GM19452 (cell line): ENCODE data around the gene ARHGAP40.

Source experiments
- ATAC-seq: cut with Tn5 transposase; IDR thresholded peaks from one replicate; pipeline ENCODE4 v1.9.1; 2021; ENCODE audit not compliant: unreplicated experiment

Gene ARHGAP40

GRCh38 chr20:38601216-38602184, at the start of gene ARHGAP40:
TSS of gene ARHGAP40 (plus strand) at chr20:38601809.
- ATAC-seq: no peak

- no peak for ATAC-seq
Measured at GRCh38 chr20:38554986-38555385, 46.6 kb upstream of the ARHGAP40 start.

- no peak for ATAC-seq
Measured at GRCh38 chr20:38555395-38555794, 46.2 kb upstream of the ARHGAP40 start.

- no peak for ATAC-seq
Measured at GRCh38 chr20:38557174-38557573, 44.4 kb upstream of the ARHGAP40 start.

- ATAC-seq: no peak
Measured at GRCh38 chr20:38558596-38559360, 42.8 kb upstream of the ARHGAP40 start.

- ATAC-seq: no peak
Measured at GRCh38 chr20:38559764-38560163, 41.8 kb upstream of the ARHGAP40 start.

- no peak for ATAC-seq
Measured at GRCh38 chr20:38563802-38564431, 37.7 kb upstream of the ARHGAP40 start.

GRCh38 chr20:38564680-38565079, 36.9 kb upstream of the ARHGAP40 start:
- ATAC-seq: no peak

GRCh38 chr20:38566036-38566598, 35.5 kb upstream of the ARHGAP40 start:
- ATAC-seq: no peak

- no peak for ATAC-seq
Measured at GRCh38 chr20:38569747-38570525, 31.7 kb upstream of the ARHGAP40 start.

- no peak for ATAC-seq
Measured at GRCh38 chr20:38573413-38573812, 28.2 kb upstream of the ARHGAP40 start.

- ATAC-seq: no peak
Measured at GRCh38 chr20:38579219-38579910, 22.2 kb upstream of the ARHGAP40 start.

- no peak for ATAC-seq
Measured at GRCh38 chr20:38579921-38580320, 21.7 kb upstream of the ARHGAP40 start.

- no peak for ATAC-seq
Measured at GRCh38 chr20:38581013-38581412, 20.6 kb upstream of the ARHGAP40 start, which contains the start of gene ADIG. TSS of gene ADIG (plus strand) at chr20:38581197. CDS start at chr20:38581251, 54 bp downstream.

- no peak for ATAC-seq
Measured at GRCh38 chr20:38581830-38582358, 19.7 kb upstream of the ARHGAP40 start.

GRCh38 chr20:38583306-38583705, 18.3 kb upstream of the ARHGAP40 start:
- ATAC-seq: no peak

- no peak for ATAC-seq
Measured at GRCh38 chr20:38584099-38584763, 17.4 kb upstream of the ARHGAP40 start.

- no peak for ATAC-seq
Measured at GRCh38 chr20:38585404-38586180, 16.0 kb upstream of the ARHGAP40 start.
